ENCODE measurements around the gene ABCC9. TPM values are rescaled to one million over a fixed set of nuclear protein-coding genes. Genes with fewer than 3 reads are reported as not detected.

ABCC9 gene
- total RNA-seq (2014; rRNA removed; shearing (Covaris generic)): 0.13 and 1.3 TPM in 2 replicates

DNA sequence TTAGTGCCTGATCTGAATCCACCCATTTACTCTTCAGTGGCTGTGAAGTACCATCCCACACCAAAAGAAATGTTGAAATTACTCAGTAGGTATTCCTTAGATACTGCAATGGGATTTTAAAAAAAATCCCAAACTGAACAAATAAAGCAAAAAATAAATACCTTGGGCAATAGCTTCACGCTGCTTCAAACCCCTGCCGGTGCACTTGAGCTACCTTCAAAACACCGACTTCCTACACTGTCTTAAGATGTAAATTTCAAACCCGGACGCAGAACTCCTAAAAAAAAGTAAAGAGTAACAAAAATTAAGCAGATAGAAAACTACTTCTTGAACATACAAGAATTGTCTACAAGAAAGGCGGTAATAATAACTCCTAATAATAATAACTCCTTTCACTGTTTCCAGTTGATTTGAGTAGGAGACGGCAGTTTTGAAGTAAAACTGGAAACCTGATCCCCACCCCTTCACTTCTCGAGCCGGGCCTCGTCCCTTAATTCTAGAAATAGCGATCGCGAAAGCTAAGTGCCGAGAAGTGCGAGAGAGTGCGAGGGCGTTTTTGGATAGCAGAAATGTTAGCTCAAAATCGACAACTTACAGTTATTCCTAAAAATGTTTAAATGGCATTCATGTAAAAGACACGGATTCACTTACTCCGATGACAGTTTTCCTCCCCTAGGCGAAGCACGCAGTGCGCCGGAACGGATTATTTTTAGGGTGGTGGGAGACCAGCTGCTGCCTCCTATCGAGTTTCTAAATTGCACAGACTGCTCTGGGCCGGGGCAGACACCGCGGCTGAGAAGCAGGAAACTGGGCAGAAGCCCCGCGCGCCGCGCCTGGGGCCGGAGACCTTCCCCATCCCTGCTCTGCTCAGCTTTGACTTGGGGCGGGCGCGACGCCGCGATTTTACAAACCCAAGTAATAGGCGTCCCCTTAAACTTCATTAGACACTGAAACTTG, at the start of gene ABCC9:
TSS of gene ABCC9 (minus strand) at position 878 of the 957 bp plus-strand sequence. CDS start 4,752 bp downstream, outside the sequence.

DNA sequence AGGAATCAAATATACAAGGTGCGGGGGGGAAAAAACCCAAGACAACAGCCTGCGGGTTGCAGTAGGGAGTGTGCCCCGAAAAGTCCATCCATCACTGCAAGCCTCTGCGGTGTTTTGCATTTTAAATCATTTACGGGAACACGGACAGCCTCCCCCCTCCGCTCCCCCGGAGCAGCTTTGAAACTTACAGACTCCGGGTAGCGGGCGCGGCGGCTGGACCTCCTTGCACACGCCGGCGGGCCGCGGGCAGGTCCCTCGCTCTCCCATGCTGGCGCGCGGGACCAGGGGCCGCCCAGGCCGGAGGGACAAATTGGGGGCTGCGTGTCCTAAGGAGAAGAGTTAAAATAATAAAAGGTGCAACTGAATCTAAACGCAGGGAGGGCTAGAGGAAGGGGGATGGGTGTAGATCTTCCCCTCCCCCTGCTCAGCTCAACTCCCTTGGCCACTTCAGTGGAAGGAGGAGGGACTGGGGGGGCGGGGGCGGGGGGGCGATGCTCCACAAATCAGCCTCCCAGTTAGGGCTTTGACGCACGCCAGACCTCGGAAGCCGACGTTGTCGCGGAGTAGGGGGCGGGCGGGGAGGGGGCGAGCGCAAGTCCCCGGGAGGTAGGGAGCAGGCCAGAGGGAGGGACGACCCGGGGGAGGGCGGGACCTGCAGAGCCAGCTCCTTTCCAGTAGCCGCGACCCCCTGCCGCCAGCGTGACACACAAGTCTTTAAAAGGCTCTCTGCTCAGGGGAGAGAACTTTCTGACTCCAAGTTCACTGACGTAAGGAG, 166.7 kb downstream of the ABCC9 start, which contains the start of gene KCNJ8:
TSS of gene KCNJ8 (minus strand) at position 349 of the 775 bp plus-strand sequence. CDS start 1,090 bp downstream, outside the sequence.

Small RNA genes within 50 kb of the gene (small RNA-seq; reads per million reads assigned to genes)
- not detected for gene AC008250.2

Other genes with a start within 250 kb of the ABCC9 start
- gene KCNJ8, start 166.7 kb downstream of the ABCC9 start, total RNA-seq (2014; rRNA removed; shearing (Covaris generic)): 0.27 and 0.30 TPM in 2 replicates
- gene CMAS, start 104.8 kb upstream of the ABCC9 start, total RNA-seq (2014; rRNA removed; shearing (Covaris generic)): 36.6 and 49.5 TPM in 2 replicates

Measured in A375 (cell line).